Ovary (tissue), 3 donors: ENCODE results near the gene SPRN.

Experiments
- EP300 ChIP-seq: sonication (generic); formaldehyde crosslinking; IDR thresholded peaks from one replicate; pipeline ENCODE4 v1.6.1; 2017; ENCODE audit warnings: antibody characterized with exemption
- POLR2A ChIP-seq: fragments of 450-650 bp; IDR thresholded peaks from one replicate; pipeline ENCODE4 v1.6.1; 2017; ENCODE audit warnings: antibody characterized with exemption, mild to moderate bottlenecking, moderate library complexity
- TF ChIP-seq, protein P1 (sequence below), 3 donors: fragments of 450-650 bp in 2 of 3; fragments of 200-600 bp in 1 of 3; IDR thresholded peaks; one replicate each; pipeline versions ENCODE4 v1.5.1 to v1.8.0; 2016 to 2022; ENCODE audit warnings: antibody characterized with exemption in 3 of 3, mild to moderate bottlenecking in 1 of 3
- donor health status: DM: no; HTN: no; CAD: no.

DNA sequence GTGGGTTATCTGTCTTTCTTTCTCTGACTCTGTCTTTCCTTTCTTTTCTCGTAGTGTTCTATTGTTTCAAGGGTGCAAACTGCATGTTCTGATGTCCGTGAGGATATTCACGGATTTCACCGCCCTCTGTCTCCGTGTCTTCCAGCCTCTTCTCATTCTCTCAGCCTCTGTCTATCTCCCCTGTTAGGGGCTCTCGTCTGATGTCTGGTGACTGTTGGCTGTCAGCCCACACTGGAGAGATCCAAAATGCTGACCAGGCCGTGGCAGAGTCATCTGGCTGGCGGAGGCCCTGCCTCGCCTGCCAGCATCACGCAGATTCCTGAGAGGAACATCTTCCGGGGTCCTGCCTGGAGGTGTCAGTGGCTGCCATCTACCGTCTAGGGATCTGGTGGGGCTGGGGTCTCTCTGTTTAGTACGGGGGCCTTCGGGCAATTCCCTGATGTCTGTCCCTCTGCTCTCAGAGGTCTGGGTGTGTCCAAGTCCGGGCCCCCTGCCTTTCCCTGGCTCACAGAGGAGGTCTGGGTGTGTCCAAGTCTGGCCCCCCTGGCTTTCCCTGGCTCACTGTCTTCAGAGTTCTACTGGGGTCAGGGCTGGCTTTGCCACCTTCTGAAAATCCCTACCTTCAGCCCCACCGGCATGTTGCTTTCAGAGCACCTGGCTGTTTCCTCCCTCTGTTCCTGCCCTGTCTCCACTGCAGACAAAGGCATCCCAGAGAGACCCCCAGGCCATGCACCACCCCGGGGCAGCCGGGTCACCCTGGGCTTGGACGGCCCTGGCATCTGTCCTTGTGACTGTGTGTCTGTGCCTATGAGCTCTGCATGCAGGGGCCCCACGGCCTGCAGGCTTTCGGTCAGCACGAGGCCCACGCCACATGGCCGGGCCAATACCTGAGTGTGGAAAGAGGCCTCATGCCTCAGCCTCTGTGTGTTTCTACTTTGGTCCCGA, 15.4 kb upstream of the SPRN start:
- TF ChIP-seq, protein P1, sequence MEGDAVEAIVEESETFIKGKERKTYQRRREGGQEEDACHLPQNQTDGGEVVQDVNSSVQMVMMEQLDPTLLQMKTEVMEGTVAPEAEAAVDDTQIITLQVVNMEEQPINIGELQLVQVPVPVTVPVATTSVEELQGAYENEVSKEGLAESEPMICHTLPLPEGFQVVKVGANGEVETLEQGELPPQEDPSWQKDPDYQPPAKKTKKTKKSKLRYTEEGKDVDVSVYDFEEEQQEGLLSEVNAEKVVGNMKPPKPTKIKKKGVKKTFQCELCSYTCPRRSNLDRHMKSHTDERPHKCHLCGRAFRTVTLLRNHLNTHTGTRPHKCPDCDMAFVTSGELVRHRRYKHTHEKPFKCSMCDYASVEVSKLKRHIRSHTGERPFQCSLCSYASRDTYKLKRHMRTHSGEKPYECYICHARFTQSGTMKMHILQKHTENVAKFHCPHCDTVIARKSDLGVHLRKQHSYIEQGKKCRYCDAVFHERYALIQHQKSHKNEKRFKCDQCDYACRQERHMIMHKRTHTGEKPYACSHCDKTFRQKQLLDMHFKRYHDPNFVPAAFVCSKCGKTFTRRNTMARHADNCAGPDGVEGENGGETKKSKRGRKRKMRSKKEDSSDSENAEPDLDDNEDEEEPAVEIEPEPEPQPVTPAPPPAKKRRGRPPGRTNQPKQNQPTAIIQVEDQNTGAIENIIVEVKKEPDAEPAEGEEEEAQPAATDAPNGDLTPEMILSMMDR (IDR thresholded peaks at IDR 0.05), result no peak
- TF ChIP-seq POLR2A, result no peak
- TF ChIP-seq EP300, result no peak
